ENCODE data around the gene GPC2.

GPC2 gene

GRCh38 chr7:100176096-100177044 lies 811 bp downstream of the GPC2 start:
- in situ Hi-C loops (cut with MboI; ENCODE audit: low sequenced_read_pairs, unreplicated experiment): no loop called here
- no peak for DNase-seq (ENCODE audit: low spot score)
- TF ChIP-seq CTCF (IDR thresholded peaks at IDR 0.05; ENCODE audit: borderline replicate concordance, control extremely low read depth, extremely low read depth, insufficient read depth, missing control alignments): no peak

- DNase-seq (ENCODE audit: low spot score): no peak
- no peak for TF ChIP-seq CTCF (IDR thresholded peaks at IDR 0.05; ENCODE audit: borderline replicate concordance, control extremely low read depth, extremely low read depth, insufficient read depth, missing control alignments)
- in situ Hi-C loops (cut with MboI; ENCODE audit: low sequenced_read_pairs, unreplicated experiment): no loop called here
These were observed 1.8 kb downstream of the GPC2 start for GRCh38 chr7:100175296-100175935.

- no peak for DNase-seq (ENCODE audit: low spot score)
- in situ Hi-C loops (cut with MboI; ENCODE audit: low sequenced_read_pairs, unreplicated experiment): no loop called here
- TF ChIP-seq CTCF (IDR thresholded peaks at IDR 0.05; ENCODE audit: borderline replicate concordance, control extremely low read depth, extremely low read depth, insufficient read depth, missing control alignments): no peak
These were observed 2.6 kb downstream of the GPC2 start for GRCh38 chr7:100174582-100174981.

GRCh38 chr7:100173806-100174495 lies 3.2 kb downstream of the GPC2 start:
- TF ChIP-seq CTCF (IDR thresholded peaks at IDR 0.05; ENCODE audit: borderline replicate concordance, control extremely low read depth, extremely low read depth, insufficient read depth, missing control alignments): no peak
- DNase-seq (ENCODE audit: low spot score): peak; percentile 18
- in situ Hi-C loops (cut with MboI; ENCODE audit: low sequenced_read_pairs, unreplicated experiment): no loop called here

GRCh38 chr7:100171840-100172239 lies 5.3 kb downstream of the GPC2 start:
- no peak for TF ChIP-seq CTCF (IDR thresholded peaks at IDR 0.05; ENCODE audit: borderline replicate concordance, control extremely low read depth, extremely low read depth, insufficient read depth, missing control alignments)
- no peak for DNase-seq (ENCODE audit: low spot score)
- in situ Hi-C loops (cut with MboI; ENCODE audit: low sequenced_read_pairs, unreplicated experiment): no loop called here

- in situ Hi-C loops (cut with MboI; ENCODE audit: low sequenced_read_pairs, unreplicated experiment): no loop called here
- DNase-seq (ENCODE audit: low spot score): peak; percentile 68
- no peak for TF ChIP-seq CTCF (IDR thresholded peaks at IDR 0.05; ENCODE audit: borderline replicate concordance, control extremely low read depth, extremely low read depth, insufficient read depth, missing control alignments)
These were observed 6.0 kb downstream of the GPC2 start for GRCh38 chr7:100171087-100171681.
